GM21825 (cell line): ENCODE measurements around the gene PPP2R5B.

Source experiments
- ATAC-seq: cut with Tn5 transposase; IDR thresholded peaks from one replicate; pipeline ENCODE4 v1.9.1; 2021; ENCODE audit warnings: mild to moderate bottlenecking, moderate library complexity; ENCODE audit not compliant: unreplicated experiment

Gene PPP2R5B

DNA sequence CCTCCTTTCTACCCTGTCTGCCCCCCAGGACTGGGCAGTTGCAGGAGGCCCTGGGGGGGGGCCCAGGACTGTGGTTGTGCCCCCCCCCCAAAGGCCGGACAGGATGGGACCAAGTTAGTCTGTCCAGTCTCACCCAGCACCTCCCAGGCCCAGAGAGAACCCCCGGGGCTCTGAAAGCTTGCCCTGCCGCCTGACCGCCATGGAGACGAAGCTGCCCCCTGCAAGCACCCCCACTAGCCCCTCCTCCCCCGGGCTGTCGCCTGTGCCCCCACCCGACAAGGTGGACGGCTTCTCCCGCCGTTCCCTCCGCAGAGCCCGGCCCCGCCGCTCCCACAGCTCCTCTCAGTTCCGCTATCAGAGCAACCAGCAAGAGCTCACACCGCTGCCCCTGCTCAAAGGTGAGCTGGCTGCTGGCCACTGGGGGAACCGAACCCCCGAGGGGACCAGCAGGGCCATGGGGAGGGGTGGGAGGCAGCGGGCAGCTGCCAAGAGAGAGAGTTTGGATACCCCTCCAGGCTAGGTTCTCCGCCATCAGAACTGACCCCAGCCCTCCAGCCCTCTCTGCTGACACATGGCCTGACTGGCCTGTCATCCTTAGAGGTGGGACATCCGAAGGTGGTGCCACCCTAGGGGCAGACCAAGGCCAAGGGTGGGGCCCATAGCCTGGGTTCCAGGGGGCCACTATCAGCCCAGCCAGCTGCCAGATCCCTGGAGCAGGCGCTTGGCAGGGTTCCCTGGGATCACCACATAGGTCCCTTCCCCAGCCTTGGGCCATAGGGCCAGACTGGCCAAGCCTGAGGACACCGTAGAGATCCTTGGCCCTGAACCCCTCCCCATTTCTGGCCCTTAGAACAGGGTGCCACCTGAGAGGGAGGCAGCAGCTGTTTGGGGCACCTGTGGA is 1.3 kb downstream of the PPP2R5B start:
- ATAC-seq = no peak

DNA sequence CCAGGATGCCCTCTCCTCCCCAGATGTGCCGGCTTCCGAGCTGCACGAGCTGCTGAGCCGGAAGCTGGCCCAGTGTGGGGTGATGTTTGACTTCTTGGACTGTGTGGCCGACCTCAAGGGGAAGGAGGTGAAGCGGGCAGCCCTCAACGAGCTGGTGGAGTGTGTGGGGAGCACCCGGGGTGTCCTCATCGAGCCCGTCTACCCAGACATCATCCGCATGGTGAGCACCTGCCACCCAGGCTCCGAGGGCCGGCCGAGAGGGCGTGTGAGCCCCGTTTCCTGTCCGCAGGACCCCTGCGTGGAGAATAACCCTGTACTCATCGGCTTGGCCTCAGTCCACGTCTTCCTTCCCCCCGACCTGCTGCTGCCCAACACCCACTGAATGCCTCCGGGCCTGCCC is 2.2 kb downstream of the PPP2R5B start:
- no peak for ATAC-seq

- ATAC-seq = no peak
Observed at GRCh38 chr11:64928957-64929356, 4.5 kb downstream of the PPP2R5B start.

DNA sequence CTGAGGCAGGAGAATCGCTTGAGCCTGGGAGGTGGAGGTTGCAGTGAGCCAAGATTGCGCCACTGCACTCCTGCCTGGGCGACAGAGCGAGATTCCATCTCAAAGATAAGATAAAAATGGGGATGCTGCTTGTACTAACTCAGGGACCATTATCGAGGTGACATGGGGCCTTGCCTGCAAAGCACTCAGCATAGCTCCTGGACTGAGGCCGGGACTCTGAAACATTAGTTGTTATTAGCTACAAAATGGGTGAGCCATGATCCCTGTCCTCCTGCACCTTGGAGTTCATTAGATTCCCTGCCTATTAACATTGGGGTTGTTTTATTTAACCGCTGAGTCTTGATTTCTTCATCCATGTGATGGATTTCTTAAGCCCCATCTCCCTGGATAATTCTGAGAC is 5.1 kb downstream of the PPP2R5B start:
- ATAC-seq = no peak

DNA sequence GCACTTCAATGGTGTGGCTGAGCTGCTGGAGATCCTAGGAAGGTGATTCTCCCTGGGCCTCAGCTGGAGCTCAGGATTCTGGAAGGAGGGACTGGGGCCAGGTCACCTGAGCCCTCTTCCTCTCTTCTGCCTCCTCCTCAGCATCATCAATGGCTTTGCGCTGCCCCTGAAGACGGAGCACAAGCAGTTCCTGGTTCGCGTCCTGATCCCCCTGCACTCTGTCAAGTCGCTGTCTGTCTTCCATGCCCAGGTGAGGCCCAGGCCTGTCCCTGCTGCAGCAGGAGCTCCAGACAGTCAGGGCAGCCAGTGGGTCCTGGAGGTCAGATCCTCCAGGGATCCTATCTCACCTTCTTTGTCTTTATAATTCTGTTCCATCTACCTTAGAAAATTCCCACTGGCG is 5.9 kb downstream of the PPP2R5B start:
- no peak for ATAC-seq

GRCh38 chr11:64931290-64931689 is 6.8 kb downstream of the PPP2R5B start:
- ATAC-seq = no peak

DNA sequence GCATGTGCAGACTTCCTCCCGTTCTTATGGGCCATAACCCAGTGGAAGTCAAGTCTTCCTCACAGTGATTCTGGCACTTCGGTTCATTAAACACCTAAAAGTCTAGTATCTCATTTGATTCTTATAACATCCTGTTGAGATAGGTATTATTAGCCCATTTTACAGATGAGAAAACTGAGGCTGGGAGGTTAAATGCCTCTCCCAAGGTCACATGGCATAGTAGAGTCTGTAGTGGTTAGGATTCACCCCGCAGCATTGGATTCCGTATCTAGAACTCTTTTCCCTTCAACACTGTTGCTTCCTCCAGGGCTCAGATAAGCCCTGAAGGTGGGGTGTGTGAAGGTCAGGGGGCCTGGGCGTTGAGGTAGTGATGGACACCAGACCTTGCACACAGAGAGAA is 7.8 kb downstream of the PPP2R5B start:
- ATAC-seq = no peak

DNA sequence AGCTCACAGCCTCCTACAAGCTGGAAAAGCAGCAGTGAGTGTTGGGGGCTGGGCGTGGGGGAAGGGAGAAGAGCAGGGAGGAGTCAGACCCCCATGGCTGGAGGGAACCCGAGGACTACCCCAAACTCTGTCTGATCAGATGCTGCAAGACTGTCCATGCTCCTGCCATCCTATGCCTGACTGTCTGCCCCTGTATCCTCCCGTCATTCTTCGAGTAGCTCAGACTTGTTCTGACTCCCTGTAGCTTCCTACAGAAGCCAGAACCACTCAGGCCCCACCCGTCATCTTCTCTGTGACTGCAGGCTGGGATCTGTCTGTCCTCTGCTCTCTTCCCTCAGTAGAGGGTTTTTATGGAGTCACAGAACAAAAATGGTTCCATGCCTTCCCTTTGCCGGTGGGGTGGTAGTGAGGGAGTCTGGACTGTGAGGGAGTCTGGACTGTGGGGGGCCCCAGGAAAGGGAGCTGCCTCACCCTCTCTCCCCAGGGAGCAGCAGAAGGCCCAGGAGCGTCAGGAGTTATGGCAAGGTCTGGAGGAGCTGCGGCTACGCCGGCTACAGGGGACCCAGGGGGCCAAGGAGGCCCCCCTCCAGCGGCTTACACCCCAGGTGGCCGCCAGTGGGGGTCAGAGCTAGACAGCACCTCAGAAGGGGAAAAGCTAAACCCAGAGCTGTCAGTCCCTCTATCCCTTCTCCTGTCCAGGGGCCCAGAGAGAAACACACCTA is 8.9 kb downstream of the PPP2R5B start:
- no peak for ATAC-seq

GRCh38 chr11:64933935-64934681 is 9.6 kb downstream of the PPP2R5B start:
- ATAC-seq = no peak

GRCh38 chr11:64934682-64935358 is 10.3 kb downstream of the PPP2R5B start:
- no peak for ATAC-seq

GRCh38 chr11:64935359-64936081 is 11.0 kb downstream of the PPP2R5B start, which contains the start of gene GPHA2:
Gene GPHA2 (minus strand): TSS chr11:64935893. CDS start chr11:64935460, 433 bp downstream.
- ATAC-seq = no peak

- ATAC-seq = no peak
Observed at GRCh38 chr11:64936539-64936938, 12.1 kb downstream of the PPP2R5B start.

DNA sequence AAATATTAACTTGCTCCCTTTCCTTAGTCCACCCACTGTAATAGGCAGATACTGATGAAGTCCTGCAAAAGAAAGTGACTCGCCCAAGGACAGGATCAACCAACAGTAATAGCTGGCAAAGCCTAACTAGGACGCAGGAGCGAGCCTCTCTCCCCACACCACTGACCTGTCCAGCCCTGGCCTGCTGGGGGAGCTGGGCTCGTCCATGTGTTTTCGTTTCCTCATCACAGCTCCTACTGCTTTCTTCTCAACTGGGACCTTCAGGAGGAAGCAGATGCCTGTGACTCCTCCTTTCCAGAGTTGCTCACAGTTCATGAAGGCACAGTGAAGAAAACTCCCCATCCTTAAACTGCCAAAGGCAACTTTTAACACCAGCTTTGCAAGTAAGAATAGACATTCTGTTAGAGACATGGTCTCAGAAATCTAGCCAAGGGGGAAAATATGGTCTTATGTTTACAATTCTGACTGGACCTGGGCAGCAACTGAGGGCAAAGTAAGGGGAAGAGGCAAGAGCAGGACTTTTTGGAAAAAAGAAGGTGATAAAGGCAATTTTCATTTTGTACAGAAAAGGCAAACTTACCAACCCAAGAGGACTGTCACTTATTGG is 22.8 kb downstream of the PPP2R5B start:
- ATAC-seq = no peak

- no peak for ATAC-seq
Observed at GRCh38 chr11:64951529-64951928, 27.0 kb downstream of the PPP2R5B start.

- ATAC-seq = no peak
Observed at GRCh38 chr11:64954201-64954600, 29.7 kb downstream of the PPP2R5B start.

DNA sequence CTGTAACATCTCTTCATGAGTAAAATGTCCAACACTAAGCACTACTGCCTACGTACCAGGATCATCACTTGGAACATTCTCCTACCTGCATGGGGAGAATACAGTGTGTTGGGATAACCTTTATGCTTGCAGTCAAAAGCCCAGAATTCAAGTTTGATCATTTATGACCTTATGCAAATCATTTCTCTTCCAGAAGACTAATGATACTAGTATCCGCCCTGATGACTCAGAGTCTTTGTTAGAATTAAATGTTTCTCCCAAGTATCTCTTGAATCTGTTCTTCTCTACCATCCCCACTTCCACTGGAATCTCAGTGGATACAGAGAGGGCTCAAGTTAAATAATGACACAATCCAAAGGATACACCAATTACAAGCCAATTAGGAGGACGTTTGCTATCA is 35.0 kb downstream of the PPP2R5B start:
- no peak for ATAC-seq

DNA sequence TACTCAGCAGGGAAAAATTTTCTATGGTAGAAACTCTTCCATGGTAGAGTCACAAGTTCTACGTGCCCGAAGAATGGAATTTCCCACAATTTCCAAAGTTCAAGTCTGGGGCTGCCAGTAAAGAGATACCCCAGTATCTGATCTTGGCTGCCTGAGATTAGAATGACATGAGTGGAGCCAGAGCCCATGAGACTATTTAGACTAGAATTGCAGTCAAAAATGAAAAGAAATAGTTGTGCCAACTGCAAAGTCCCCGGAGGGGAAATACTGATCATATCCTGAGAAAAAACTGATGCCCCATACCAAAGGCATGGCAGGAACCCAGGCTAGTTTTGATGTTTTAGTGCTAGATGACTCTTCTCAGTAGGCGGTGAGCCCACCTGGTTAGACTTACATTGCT is 36.2 kb downstream of the PPP2R5B start:
- ATAC-seq = no peak

DNA sequence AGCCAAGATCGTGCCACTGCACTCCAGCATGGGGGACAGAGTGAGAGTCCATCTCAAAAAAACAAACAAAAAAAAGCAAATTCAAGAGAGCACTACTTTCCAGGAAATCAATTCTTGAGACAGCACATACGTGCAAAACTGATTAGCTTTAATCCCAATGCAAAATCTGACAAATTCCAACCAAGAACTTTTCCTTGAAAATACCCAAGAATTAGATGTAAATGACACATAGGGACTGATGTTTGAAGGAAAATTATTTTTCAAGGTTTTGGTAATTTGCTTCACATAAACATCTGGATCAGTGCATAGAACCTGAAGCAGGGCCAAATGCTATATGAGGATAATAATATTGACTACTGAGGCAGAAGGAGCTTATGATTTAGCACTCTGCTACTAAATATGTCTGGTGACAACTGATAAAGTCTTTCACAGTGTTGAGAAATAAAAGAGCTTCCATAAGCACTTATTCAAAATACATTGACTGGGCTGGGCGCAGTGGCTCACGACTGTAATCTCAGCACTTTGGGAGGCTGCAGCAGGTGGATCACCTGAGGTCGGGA is 38.7 kb downstream of the PPP2R5B start:
- ATAC-seq = no peak

GRCh38 chr11:64967375-64967774 is 42.9 kb downstream of the PPP2R5B start:
- no peak for ATAC-seq
